CD4-positive, alpha-beta T cell treated with Interleukin-4 for 4 hours (primary cell): Measurements from ENCODE around the gene RPP14.
"Not testable (repeated sequence)": the region's sequence is repeated elsewhere in the genome, so short reads cannot be mapped to it uniquely, and the experiment has no call there.

Experiments used
- DNase-seq: peaks from one replicate; pipeline ENCODE4 v3.0.0-alpha.2; 2020

Gene RPP14

DNA sequence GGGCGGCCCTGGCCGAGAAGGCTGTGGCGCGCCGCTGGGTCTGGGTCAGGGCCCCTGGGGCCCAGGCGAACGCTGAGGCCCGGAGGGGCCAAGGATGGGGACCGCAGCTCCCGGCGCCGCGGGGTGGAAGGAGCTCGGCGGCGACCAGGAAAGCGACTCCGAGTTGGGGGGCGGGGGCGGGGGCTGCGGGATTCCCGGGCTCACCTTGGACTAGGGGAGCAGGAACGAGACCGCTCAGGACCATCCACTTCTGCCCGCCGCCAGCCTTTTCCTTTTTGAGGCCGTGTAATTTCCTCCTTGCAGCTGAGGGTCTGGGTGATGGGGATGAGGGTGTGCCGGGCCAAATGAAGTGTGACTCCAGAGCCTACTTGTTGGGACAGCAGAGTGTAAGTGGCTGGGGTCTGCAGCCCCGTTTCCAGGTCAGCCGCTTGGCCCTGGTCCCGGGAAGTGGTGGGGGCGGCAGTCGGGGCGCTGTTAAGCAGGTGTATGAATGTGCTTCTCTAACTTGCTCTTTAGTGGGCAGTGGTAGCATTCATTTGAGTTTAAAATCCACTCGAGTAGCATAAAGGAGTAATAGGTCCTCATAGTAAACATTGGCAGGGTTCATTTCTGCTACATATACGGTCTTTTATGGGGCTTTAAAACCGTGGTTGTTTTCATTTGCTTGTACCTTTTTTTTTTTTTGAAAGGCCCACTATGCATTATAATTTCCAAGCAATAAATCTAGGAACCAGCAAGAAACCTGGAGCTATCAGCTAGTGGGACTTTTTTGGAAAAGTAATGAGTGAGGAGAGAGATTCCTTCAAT is 27.4 kb downstream of the RPP14 start:
- peak; percentile 15 for DNase-seq

DNA sequence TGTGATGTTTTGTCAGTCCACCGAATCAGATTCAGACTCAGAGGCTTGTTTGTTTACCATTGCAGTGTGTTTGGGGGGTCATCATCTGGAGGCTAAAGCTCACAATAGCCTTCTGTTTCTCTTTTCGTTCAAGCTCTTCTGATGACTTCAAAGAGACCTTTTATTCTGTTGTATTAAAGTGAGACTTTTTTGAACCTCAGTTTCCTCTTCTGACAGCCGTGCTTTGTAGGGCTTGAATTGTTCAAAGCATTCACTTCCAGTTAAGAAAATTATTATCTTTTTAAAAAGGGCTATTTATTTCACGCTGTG is 27.9 kb downstream of the RPP14 start:
- no peak for DNase-seq

DNA sequence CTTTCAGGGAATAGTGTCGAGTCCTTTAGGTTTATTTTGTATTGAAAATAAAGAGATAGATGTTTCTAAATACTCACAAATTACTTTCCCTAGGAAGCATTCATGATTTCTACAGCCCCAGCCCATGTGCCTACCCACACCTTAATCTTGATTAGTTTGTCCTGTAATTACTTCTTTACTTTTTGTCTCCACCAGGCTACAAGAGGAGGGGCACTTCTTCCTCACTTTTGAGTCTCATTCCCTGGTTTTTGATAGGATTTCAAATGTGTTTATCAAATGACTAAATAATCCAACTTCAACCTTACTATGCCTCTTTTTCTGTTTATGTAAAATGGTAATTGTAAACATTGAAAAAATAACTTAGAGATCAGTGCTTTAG is 28.4 kb downstream of the RPP14 start:
- DNase-seq: no peak

DNA sequence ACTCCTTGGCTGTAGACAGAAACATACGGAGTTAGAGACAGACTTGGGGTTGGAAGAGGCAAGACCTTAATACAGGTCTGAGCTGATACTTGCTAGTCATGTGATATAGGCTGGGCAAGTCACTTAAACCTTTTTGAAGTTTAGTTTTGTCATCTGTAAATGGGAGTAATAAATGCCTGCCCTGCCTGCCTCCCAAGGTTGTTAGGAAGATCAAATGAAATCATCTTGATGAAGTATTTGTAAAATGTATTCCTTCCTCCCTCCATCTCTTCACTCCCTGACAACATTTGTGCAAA is 29.6 kb downstream of the RPP14 start:
- DNase-seq: no peak

DNA sequence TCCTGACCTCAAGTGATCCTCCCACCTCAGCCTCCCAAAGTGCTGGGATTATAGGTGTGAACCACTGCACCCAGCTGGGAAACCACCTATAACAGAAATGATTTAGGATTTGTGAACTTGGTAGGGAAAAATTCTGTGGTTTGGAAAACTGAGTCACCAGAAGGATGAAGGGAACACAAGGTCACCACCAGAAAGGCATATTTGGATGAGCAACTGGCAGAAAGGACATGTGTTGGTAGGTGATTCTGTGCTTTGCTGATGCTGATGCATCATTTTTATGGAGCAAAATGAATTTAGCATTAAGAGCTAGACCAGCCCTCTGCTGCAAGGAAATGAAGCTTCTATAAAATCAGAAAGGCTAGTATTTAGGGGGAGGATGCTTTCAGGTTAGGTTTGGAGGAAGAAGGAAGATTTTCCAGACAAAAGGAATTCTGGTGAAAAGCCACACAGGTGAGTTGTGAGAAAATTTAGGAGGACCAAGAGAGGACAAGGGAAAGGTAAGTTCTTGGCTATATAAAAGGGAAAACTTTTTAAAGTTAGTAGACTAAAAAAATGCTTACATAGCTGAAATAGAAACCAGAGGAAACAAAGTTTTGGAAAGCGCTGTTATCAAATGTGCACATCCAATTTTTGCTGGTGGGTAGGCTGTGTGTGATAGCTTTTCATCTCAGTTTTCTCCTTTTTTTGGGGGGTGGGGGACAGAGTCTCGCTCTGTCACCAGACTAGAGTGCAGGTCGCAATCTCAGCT is 30.3 kb downstream of the RPP14 start:
- no peak for DNase-seq

DNA sequence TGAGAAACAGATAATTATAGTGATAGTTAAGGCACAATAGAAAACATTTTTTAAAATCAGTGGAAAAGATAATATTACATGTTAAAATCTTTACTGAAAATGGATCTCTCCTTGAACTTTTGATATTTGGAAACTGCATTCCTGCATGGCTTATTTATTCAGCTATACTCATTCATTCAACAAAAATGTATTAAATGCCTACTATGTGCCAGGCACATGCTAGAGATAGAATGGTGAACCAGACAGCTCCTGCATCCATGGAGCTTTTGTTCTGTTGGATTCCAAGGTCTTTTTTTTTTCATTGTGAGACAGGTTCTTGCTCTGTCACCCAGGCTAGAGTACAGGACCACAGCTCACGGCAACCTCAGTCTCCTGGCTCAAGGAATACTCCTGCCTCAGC is 31.1 kb downstream of the RPP14 start:
- DNase-seq: no peak

DNA sequence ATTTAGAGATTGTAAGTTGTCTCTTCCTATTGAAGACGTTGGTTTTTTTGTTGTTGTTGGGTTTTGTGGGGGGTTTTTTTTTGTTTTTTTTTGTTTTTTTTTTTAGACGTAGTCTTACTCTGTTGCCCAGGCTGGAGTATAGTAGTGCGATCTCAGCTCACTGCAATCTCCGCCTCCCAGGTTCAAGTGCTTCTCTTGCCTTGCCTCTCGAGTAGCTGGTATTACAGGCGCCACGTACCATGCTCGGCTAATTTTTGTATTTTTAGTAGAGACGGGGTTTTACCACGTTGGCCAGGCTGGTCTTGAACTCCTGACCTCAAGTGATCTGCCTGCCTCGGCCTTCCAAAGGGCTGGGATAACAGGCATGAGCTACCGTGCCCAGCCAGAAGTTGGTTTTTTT is 33.1 kb downstream of the RPP14 start:
- DNase-seq: not testable (repeated sequence)

DNA sequence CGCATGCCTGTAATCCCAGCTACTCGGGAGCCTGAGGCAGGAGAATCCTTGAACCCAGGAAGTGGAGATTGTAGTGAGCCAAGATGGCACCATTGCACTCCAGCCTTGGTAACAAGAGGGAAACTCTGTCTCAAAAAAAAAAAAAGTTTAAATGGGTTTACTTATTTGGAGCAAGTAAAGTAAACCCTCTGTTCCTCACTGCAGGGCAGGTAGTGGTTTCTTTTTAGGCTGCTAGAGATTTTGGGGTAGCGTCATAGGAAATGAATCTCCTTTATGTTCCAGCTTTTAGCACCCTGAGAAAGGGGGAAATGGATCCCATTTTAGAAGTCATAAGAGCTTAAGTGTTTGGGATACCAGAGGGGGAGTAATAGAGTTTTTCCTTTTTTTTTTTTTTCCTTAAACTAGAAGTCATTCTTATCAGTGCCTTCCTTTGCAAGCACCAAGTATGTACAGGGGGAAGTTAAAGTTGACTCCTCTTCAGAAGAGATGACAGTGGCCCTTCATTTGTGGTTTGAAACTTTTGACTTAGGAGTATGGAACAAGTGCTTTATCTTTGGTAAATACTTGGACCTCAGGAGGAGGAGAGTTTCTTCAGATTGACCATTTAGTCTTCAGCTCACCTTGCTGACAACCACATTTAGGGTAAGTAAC is 34.7 kb downstream of the RPP14 start:
- no peak for DNase-seq

DNA sequence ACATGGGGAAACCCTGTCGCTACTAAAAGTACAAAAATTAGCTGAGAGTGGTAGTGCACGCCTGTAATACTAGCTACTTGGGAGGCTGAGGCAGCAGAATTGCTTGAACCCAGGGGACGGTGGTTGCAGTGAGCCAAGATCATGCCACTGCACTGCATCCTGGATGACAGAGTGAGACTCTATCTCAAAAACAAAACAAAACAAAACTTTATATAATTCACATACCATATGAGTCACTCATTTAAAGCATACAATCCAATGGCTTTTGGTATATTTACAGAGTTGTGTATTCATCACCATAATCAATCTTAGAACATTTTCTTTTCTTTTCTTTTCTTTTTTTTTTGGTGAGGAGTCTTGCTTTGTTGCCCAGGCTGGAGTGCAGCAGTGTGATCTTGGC is 35.3 kb downstream of the RPP14 start:
- DNase-seq: no peak

DNA sequence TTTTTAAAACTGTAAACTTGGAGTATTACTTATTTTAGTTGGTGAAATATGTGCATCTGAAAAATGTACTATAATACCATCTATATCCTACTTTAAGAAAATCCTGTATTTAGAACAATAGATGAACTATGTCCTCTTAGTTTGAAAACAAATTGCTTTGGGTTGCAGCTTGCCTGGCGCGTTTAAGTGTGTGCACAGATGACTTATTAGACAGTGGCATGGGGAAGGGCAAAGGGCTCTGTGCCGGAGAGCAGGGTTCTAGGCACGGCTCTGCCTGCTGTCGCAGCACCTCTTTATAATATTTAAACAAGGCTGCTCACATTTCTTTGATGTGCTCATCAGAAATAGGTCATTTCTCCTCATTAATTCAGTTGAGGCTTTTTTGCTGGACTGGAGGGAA is 36.6 kb downstream of the RPP14 start:
- DNase-seq: no peak

DNA sequence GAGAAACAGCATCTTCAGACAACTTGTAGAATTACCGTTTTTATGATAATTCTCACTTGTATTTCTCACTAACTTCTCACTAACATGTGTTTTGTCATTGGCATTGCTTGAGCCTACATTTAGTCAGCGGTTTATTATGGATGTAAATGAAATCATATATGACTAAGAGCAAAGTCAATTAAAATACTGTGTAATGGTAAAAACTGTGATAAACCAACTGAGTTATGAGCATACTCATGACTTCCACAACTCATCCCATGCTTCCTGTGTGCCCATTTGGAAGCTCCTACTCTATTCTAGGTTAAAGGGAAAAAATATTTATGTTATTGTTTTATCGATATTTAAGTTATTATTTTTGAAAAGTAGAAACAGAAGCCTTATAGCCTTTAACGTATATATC is 39.4 kb downstream of the RPP14 start:
- DNase-seq: no peak

DNA sequence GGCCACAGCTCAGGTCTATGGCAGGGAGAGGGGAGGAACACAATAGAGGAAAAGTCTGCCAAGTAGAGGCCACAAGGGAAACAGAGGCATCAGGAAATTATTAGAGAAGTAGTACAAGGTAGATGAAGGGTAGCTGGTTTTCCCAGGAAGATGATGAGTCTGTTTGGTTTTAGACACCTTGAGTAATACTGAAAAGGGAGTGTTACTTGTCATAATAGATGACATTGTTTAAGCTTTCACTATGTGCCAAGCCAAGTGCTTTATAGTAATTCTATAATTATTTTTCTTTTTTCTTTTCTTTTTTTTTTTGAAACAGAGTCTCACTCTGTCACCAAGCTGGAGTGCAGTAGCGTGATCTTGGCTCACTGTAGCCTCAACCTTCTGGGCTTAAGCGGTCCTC is 40.3 kb downstream of the RPP14 start:
- DNase-seq: no peak

DNA sequence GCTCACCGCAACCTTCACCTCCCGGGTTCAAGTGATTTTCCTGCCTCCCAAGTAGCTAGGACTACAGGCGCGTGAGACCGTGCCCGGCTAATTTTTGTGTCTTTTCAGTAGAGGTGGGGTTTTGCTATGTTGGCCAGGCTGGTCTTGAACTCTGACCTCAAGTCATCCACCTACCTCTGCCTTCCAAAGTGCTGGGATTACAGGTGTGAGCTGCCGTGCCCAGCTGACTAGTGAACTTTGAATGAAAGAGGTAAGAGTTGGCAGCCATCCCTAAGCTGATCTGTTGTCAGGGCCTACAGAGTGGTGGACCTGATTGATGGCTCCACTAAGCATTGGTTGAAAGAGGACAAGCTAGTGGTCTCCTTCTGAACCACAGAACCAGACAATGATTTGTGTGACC is 41.9 kb downstream of the RPP14 start:
- no peak for DNase-seq

DNA sequence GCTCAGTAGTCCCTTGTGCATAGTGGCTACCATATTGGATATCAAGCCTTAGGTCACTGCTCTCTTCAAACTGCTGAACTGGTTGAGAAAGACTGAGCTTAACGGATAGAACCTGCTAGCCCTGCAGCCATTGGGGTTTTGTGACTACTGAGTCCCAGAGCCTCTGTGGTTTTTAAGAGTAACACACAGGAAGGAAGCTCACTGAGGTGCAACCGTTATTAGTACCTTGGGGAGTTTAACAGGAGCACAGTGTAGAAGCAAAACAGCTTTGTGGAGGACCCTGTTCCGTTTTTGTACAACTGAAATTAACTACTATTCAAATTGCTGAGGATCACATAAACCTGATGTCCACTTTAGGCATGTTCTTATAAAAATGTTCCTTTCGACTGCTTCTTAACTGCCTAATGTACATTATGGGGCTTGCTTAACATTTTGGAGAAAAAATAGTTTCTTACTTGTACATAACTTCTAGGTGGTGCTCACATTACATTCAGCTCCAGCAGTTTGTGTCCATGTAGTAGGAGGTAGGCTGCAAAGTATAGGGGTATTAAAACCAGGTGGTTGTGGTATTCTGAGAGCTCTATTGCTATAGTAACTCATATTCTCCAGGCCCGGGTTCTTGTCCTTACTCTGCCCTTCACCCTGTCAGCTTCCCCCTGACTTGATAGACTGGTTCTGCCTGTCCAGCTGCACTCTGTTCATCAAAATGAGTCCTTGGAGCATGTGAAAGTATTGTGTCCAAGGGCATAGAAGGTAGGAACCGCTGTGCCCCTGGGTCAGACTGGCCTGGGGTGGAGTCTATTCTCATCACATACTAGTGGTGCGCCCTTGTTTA is 44.0 kb downstream of the RPP14 start:
- peak; percentile 5 for DNase-seq

DNA sequence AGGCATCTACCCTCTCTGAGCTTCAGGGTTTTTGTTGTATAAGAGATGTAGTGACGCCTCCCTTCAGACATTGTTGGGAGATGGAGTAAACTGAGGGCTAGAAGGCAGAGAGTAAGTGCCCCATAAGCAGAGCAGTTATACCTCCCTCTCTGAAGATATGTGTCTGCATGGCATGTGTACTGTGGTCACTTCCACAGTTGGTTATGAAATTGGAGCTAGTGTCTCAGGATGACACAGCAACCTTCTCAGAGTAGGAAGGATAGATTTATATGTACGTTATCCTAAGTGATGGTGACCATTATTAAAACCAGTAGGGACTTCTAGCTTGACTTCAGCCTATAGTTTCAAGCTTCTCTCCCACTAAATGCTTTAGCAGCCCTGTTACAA is 44.6 kb downstream of the RPP14 start:
- no peak for DNase-seq

DNA sequence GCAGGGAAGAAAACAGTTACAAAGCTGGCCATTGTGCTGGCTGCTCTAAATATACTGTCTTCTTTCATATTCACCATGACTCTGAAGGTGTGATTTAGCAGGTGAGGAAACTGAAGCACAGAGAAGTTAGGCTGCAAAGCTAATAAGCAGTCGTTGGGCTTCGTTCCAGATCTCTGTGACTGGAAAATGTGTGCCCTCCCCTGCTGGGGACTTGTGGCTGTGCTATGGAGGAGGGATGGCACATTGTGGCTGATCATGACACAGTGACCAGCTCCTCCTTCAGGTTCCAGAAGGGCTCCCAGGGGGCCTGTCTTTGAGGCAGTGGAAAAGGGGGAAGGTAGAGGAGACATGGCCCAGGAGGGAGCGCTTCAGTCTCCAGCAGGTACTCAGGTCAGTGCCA is 45.9 kb downstream of the RPP14 start:
- DNase-seq: no peak

DNA sequence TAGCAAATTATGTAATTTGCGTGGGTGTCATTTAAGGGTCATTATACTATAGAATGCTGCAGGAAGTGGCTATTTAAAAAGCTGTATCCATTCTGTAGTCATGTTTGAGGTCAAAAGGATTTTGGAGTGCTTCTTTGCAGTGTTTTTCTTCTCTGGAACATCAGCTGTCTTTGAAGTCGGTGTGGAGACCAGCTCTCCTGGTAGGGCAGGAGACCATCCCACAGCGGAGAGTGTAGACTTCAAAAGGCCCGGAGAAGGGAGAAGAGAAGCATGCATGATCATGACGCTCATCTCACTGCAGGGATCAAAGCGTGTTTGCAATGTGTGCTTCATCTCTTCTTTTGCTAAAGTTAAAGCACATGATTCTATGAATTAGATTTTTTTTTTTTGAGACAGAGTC is 46.6 kb downstream of the RPP14 start:
- no peak for DNase-seq

DNA sequence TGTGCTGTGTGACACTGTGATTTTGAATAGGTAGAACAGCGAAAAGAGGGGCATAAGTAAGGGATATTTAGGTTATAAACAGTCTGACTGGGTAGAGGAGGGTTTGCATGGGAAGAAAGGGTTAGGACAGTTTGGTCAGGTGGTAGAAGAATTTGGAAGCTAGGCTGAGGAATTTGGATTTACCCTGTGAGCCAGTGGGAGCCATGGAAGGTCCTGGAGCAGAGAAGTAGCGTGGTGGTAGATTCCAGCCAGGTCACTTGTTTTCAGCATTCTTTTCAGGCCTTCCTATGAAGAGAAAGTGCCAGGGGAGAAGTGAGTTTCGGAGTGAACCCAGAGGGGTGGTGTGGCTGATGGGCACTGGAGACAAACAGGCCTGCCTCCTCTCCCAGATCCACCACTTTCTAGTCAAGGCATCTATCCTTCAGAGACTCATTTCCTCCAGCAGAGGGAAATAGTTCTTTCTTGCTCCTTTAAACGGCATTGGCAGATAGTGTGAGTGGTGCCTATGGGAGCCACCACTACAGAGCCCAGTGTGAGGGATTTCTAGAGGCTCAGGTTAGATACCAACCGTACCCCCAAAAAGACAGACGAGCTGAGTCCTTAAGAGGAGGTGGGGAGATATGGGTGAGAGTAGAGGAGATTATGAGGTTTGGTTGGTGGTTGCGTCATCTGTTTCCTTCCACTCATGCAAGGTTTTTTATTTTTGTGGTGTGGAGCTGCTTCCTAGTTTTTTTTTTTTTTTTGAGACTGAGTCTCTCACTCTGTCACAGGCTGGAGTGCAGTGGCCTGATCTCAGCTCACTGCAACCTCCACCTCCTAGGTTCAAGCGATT is 47.9 kb downstream of the RPP14 start:
- peak; percentile 21 for DNase-seq

DNA sequence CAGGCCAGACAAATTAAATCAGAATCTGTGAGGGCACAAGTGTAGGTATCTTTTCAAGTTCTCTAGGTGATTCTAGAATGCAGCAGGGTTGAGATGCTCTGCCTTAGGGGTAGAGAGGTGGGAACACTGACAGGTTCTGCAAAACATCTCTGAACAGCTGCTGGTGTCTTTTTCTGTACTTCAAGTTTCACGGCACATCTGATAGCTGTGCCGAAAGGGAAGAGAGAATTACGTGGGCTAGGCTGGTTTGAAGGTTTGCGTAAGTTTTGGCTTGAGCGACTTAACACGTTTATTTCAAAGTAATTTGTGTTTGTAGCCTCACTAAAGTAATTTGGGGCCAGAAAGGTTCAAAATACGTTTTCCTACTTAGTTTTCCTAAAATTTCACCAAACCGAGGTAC is 49.1 kb downstream of the RPP14 start:
- DNase-seq: no peak

DNA sequence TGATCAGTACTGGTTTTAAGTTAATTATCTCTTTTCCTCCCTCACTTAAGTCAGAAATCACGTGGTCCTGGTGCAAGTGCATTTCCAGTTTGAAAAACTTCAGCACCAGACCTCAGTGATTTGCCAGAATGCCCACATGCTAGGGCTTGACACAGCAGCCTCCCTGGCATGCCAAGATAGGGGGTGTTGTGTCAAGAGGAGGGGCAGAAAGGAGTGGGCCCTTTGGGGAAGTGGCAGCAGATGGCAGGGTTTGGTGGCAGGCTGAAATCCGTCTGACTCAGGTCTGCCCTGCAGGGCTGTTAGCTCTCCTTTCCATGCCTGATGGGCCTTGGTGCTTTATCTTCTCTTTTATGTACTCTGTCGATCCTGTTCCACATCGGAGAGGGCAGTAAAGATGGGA is 50.0 kb downstream of the RPP14 start:
- DNase-seq: no peak

DNA sequence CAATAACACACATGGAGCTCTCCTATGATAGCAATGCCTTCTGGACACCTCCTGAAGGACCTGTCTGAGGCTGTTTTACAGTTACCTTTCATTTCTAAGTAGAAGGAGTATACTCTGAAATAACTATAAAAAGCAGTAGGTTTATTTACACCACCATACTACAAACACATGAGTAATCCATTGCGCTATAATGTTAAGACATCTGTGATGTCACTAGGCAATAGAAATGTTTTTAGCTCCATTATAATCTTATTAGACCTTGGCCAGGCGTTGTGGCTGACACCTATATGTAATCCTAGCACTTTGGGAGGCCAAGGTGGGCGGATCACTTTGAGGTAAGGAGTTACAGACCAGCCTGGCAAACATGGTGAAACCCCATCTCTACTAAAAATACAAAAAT is 51.4 kb downstream of the RPP14 start:
- no peak for DNase-seq

DNA sequence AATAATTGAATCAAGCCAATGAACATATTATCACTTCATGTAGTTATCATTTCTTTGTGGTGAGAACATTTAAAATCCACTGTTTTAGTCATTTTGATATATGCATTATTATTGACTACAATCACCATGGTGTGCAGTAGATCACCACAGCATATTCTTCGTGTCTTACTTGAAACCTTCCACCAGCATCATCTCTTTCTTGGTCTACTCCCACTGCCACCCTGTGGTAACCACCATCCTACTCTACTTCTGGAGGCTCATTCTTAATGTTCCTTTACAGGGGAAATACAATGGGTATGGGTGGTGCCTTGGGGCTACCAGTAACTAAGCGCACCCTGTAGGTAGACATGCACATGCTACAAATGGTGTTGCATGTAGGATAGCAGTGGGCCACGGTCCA is 52.0 kb downstream of the RPP14 start:
- no peak for DNase-seq

DNA sequence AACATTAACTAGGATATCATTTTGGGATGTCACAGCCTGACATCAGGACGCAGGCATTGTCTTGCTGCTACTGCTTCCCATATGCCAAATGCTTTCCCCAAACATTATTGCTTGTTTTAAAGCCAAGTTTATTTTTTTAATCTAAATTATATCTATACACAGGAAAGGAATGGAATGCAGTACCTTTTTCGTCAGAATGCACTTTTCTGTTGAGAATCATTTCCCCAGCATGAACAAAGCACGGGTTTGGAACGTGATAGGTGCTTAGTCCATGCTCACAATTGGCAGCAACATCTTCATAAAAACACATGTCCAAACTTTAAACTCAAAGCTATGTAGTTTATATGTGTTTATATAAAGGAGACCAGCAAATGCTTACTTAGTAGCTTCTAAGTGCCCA is 52.8 kb downstream of the RPP14 start:
- no peak for DNase-seq
